GM12872 (cell line): Measurements from ENCODE around the gene FOXO3.
A peak's percentile ranks its signal among the peaks of the same experiment; 100 is the strongest.

Source experiments
- TF ChIP-seq, protein P1 (sequence below): IDR thresholded peaks from 3 replicates; pipeline ENCODE4 v1.5.1; 2011; ENCODE audit warnings: low read depth, mild to moderate bottlenecking, low read length, moderate library complexity; ENCODE audit not compliant: insufficient read depth

FOXO3 gene

DNA sequence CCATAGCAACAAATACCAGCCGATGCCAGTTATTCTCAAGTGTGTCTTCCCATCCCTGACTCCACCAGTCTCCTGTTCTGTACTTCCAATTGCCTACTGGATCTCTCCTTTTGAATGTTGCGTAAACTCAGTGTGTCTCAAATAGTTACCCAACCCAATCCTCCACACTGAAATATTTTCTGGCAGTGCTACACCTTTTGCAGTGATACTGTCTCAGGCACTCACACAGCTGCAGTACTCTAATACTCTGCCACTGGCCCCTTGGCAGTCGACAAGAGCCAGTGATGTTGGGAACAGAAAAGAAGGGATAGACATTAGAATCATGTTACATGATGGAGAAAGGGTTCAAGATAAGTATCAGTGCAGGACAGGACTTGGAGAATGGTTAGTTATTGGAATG is 31.8 kb upstream of the FOXO3 start:
- TF ChIP-seq, protein P1, sequence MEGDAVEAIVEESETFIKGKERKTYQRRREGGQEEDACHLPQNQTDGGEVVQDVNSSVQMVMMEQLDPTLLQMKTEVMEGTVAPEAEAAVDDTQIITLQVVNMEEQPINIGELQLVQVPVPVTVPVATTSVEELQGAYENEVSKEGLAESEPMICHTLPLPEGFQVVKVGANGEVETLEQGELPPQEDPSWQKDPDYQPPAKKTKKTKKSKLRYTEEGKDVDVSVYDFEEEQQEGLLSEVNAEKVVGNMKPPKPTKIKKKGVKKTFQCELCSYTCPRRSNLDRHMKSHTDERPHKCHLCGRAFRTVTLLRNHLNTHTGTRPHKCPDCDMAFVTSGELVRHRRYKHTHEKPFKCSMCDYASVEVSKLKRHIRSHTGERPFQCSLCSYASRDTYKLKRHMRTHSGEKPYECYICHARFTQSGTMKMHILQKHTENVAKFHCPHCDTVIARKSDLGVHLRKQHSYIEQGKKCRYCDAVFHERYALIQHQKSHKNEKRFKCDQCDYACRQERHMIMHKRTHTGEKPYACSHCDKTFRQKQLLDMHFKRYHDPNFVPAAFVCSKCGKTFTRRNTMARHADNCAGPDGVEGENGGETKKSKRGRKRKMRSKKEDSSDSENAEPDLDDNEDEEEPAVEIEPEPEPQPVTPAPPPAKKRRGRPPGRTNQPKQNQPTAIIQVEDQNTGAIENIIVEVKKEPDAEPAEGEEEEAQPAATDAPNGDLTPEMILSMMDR: no peak

DNA sequence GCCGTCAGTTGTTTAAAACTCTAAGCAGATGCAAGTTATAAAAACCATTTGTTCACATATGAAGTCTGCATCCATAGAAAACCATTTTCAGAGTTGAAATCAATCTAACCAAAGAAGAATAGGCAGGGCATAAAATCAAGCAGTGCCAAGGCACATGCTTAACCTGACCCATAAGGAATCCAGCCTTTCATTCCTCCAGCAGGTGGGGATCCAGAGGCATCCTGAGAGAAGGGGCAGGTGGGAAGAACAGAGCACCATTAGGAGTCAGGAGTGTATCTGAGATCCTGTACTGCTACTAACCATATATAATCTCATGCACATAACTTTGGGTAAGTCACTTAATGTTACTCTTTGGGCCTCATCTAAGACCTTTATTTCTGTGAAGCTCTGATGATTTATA is 29.4 kb upstream of the FOXO3 start:
- TF ChIP-seq, protein P1: no peak

DNA sequence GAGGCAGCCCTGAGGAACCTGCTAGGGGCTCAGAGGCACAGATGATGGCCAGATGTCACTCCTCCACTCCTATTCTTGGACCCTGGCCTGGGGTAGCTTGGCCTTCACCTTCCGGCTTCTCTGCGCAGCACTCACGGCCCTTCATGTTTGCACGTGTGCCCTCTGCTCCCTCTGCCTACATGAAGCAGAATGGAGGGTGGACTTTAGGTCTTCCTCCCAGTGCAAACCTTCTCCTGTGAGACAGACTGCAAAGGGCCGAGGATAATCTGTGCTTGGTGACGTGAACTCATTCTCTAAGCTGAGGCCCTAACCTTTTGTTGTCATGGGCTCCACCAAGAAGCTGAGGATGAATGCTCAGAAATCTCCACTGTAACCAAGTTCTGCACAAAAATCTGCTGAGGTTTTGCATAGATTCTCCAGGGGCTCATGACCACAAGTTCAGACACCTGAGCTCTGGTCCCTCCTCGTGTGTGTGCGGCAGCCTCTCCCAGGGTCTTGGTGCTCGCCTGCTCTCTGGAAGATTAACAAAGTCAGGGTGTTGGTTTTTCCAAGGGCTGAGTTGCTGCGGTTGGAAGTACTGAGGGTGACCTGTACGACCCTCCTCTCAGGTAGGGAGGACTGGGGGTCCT is 25.5 kb upstream of the FOXO3 start:
- TF ChIP-seq, protein P1: no peak

DNA sequence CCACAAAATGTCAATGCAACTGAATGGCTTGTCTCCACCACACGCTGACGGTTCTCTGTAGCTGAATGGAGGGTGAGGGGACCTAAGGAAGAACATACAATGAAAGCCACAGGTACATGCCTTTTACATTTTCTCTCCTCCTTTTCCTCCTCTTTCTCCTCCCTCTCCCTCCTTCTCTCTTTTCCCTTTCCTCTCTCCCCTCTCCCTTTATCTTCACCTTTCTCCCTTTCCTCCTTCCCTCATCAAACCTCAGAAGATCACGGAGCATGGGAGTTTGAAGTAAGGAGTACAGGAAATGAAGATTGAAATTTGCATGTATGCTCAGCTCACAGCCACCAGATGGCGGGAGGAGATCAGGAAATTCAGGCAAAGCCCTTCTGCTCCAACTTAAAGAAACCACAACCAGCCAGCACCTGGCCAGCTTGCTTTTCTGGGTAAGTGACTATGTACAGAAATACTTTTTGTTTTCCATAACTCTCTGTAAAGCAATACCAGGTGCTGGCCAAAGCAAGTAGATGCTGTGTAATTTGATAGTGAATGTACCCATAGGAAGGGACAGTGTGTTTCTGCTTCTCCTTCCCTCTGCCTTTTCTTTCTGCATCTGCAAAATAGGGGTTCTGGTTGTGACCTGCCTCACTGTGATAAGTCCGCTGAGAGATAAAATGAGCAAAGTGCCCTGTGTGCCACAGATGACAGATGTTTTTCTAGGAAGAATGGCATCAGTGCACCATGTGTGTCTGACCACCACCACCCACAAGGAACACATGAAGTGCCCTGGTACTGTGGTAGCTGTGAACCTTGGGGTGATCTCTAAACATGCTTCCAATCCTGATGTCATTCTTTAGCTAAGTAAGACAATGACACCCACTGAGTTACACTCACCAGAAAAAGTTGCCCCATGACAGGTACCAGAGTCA is 18.6 kb upstream of the FOXO3 start:
- TF ChIP-seq, protein P1: peak; percentile 78

DNA sequence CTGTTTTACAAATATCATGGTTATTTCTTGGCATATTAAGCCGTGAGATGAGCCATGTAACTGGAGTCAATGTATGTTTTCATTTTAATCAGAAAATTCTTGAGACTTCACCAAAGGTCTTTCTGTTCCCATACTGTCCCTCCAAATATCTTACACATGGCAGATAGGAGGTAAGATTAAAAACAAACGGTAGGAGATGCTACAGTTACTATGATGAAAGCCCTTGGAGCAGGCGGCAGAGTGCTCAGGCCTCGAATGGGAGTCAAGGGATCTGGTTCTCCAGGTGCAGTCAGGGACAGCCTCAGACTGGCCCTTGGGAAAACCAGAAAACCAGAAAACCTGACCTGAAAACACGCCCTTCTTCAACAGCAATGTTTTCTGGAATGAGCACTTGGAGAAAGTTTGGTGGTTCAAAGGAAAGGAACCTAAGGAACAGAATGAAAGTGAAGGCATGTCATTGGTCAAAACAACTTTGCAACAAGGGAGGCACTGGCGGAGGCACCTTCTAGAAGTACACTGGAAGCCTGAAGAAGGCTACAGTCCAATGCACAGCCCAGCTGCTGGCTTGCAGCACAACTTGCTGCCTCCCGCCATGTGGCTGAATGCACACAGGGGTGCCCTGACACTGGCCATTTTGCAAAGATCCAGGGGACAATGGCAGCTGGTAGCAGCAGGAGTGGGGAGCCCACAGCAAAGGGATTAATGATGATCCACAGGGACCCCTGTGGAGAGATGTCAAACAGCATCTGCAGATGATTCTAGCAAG is 17.4 kb upstream of the FOXO3 start:
- TF ChIP-seq, protein P1: no peak

DNA sequence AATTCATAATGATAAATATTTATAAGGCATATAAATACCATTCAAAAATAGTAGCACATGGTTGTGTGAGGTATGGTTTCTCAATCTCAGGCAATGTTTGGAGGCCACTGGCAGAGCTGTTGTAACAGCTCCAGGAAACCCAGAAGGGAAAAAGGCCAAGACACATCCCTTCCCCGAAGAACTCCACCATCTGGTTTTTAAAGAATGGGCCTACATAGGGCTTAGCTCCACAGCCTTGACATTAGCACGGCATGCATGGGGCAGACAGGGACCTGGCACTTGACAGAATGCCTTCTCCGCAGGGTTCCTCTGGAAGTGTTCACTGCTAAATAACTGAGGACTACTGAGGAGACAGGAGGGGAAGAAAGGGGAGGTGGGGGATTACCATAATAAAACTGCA is 16.1 kb upstream of the FOXO3 start:
- TF ChIP-seq, protein P1: no peak
